ENCODE results near the gene PPP1R18. TPM values are rescaled to one million over a fixed set of nuclear protein-coding genes. Genes with fewer than 3 reads are reported as not detected.

Gene PPP1R18
- total and polyA plus RNA-seq, 9 of the 15 experiments (the other 6 are each of a cell fraction or from before 2014, with no cell fraction given) = 12.0 to 99.2 (median 42.6) TPM

GRCh38 chr6:30678964-30679726, 7.3 kb downstream of the PPP1R18 start (continued):
- TF ChIP-seq, protein P1, sequence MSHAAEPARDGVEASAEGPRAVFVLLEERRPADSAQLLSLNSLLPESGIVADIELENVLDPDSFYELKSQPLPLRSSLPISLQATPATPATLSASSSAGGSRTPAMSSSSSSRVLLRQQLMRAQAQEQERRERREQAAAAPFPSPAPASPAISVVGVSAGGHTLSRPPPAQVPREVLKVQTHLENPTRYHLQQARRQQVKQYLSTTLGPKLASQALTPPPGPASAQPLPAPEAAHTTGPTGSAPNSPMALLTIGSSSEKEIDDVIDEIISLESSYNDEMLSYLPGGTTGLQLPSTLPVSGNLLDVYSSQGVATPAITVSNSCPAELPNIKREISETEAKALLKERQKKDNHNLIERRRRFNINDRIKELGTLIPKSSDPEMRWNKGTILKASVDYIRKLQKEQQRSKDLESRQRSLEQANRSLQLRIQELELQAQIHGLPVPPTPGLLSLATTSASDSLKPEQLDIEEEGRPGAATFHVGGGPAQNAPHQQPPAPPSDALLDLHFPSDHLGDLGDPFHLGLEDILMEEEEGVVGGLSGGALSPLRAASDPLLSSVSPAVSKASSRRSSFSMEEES (CRISPR knock-in tag; IDR thresholded peaks at IDR 0.05) = no peak
- TF ChIP-seq KAT8 (IDR thresholded peaks at IDR 0.05; ENCODE audit: low read depth) (no peak), SLC30A9 (CRISPR knock-in tag; IDR thresholded peaks at IDR 0.05) (no peak), RBBP5 (IDR thresholded peaks at IDR 0.05; ENCODE audit: borderline replicate concordance, insufficient read depth, low read length, poor library complexity, severe bottlenecking) (no peak), MAFF (IDR thresholded peaks at IDR 0.05; ENCODE audit: low read length) (no peak), HMG20A (CRISPR knock-in tag; conservative IDR thresholded peaks at IDR 0.05) (no peak), ZNF695 (CRISPR knock-in tag; IDR thresholded peaks at IDR 0.05) (no peak), CGGBP1 (CRISPR knock-in tag; IDR thresholded peaks at IDR 0.05) (no peak), NFRKB (IDR thresholded peaks at IDR 0.05; ENCODE audit: low read depth) (no peak), RBM22 (IDR thresholded peaks at IDR 0.05; ENCODE audit: low read depth, low read length, poor library complexity, severe bottlenecking) (no peak), HMG20B (CRISPR knock-in tag; IDR thresholded peaks at IDR 0.05) (no peak), PURB (CRISPR knock-in tag; IDR thresholded peaks at IDR 0.05; ENCODE audit: low read depth) (no peak), CXXC5 (CRISPR knock-in tag; IDR thresholded peaks at IDR 0.05) (peak; percentile 56), ZNF12 (CRISPR knock-in tag; IDR thresholded peaks at IDR 0.05) (no peak)
- TF ChIP-seq, protein P2, sequence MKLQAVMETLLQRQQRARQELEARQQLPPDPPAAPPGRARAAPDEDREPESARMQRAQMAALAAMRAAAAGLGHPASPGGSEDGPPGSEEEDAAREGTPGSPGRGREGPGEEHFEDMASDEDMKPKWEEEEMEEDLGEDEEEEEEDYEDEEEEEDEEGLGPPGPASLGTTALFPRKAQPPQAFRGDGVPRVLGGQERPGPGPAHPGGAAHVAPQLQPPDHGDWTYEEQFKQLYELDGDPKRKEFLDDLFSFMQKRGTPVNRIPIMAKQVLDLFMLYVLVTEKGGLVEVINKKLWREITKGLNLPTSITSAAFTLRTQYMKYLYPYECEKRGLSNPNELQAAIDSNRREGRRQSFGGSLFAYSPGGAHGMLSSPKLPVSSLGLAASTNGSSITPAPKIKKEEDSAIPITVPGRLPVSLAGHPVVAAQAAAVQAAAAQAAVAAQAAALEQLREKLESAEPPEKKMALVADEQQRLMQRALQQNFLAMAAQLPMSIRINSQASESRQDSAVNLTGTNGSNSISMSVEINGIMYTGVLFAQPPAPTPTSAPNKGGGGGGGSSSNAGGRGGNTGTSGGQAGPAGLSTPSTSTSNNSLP (IDR thresholded peaks at IDR 0.05; ENCODE audit: borderline replicate concordance, low read depth, low read length) = 0 out of 2 replicates have a peak, but pooled peaks have one; percentile 56
- TF ChIP-seq, protein P3, sequence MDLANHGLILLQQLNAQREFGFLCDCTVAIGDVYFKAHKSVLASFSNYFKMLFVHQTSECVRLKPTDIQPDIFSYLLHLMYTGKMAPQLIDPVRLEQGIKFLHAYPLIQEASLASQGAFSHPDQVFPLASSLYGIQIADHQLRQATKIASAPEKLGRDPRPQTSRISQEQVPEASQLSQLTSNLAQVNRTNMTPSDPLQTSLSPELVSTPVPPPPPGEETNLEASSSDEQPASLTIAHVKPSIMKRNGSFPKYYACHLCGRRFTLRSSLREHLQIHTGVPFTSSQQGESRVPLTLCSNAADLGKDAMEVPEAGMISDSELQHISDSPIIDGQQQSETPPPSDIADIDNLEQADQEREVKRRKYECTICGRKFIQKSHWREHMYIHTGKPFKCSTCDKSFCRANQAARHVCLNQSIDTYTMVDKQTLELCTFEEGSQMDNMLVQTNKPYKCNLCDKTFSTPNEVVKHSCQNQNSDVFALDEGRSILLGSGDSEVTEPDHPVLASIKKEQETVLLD (IDR thresholded peaks at IDR 0.05) = no peak
- TF ChIP-seq, protein P4, sequence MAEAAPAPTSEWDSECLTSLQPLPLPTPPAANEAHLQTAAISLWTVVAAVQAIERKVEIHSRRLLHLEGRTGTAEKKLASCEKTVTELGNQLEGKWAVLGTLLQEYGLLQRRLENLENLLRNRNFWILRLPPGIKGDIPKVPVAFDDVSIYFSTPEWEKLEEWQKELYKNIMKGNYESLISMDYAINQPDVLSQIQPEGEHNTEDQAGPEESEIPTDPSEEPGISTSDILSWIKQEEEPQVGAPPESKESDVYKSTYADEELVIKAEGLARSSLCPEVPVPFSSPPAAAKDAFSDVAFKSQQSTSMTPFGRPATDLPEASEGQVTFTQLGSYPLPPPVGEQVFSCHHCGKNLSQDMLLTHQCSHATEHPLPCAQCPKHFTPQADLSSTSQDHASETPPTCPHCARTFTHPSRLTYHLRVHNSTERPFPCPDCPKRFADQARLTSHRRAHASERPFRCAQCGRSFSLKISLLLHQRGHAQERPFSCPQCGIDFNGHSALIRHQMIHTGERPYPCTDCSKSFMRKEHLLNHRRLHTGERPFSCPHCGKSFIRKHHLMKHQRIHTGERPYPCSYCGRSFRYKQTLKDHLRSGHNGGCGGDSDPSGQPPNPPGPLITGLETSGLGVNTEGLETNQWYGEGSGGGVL (CRISPR knock-in tag; IDR thresholded peaks at IDR 0.05) = no peak
- TF ChIP-seq, protein P5, sequence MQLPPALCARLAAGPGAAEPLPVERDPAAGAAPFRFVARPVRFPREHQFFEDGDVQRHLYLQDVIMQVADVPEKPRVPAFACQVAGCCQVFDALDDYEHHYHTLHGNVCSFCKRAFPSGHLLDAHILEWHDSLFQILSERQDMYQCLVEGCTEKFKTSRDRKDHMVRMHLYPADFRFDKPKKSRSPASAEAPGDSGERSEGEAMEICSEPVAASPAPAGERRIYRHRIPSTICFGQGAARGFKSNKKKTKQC (CRISPR knock-in tag; IDR thresholded peaks at IDR 0.05) = no peak
